ENCODE results near the gene ROR1.

ROR1 gene

DNA sequence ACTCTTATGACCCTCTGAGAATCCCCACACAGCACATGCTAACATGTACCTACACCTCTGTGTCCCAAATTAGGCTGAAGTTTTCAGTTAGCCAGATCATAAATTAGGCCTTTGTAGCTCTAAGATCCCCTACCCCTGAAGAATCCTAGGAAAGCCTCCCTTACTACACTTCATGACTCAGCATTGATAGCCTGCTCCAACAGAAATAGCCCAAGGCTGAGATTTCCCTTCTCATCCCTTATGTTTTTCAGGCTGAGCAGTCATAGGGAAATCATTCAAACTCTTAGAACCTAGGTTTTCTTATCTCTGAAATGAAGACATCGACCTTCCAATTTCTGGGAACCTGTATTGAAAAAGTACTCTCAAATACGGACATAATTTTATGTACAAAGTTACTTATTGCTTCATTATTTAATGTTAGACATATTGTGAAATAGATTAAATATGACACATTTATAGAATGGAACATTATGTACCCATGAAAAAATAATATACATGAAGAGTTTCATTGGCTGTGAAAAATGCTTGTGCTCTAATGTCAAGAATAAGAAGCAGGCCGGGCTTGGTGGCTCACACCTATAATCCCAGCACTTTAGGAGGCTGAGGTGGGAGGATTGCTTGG is 307.2 kb downstream of the ROR1 start:
- TF ChIP-seq, protein P1, sequence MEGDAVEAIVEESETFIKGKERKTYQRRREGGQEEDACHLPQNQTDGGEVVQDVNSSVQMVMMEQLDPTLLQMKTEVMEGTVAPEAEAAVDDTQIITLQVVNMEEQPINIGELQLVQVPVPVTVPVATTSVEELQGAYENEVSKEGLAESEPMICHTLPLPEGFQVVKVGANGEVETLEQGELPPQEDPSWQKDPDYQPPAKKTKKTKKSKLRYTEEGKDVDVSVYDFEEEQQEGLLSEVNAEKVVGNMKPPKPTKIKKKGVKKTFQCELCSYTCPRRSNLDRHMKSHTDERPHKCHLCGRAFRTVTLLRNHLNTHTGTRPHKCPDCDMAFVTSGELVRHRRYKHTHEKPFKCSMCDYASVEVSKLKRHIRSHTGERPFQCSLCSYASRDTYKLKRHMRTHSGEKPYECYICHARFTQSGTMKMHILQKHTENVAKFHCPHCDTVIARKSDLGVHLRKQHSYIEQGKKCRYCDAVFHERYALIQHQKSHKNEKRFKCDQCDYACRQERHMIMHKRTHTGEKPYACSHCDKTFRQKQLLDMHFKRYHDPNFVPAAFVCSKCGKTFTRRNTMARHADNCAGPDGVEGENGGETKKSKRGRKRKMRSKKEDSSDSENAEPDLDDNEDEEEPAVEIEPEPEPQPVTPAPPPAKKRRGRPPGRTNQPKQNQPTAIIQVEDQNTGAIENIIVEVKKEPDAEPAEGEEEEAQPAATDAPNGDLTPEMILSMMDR (IDR thresholded peaks at IDR 0.05), result no peak

DNA sequence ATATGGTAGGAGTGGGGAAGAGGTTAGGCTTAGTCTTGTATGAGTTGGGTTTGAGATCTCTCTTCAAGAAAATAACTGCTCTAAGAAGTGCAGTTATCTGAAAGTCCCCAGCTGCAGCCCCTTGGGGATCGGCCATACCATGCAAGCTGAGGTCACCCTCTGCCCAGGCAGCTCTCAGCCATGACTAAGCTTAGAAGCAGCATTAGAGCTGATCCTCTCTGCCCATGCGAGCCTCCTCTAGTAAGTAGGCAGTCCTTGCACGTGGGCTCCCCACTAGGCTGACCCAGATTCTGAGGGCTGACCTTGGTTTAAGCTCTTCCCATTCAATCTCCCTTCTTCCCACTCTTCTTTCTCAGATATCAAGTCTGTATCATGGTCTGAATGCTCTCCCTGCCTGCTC is 308.6 kb downstream of the ROR1 start:
- TF ChIP-seq, protein P1 (IDR thresholded peaks at IDR 0.05), result no peak

DNA sequence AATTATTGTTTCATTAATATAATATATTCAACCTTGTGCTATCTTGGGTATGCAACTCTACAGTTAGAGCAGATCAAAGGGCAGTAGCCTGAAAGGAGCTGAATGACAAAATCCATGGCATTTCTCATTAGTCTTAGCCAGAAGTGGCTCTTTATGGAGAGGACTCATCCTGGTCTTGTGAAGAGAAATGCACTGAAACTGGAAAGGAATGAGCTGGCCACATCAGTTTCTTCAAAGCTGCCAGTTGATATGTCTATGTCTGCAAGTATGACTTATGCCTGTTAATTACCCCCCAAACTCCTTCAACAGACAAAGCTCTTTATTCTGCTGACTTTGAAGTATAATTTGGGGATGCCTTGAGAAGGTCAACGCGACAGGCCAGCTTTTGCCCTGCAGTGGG is 310.6 kb downstream of the ROR1 start:
- TF ChIP-seq, protein P1 (IDR thresholded peaks at IDR 0.05), result no peak

DNA sequence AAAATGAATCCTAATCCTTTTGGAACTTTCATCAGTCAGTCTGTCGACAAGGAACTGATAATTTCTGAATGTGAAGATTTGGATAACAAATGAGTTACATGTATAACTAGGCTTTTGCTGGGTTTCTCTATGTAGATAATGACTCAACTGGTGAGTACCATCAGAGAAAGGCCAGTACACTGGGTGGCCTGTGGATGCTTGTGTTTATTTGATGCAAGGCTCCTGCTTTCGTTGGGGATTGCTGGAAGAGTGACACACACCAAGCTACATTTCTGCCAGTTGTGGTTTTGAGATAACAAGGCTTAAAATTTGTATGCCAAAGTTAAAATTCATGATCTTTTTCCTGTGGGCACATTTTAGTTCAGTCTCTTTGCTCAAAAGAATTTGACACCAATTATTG is 314.0 kb downstream of the ROR1 start:
- TF ChIP-seq, protein P1 (IDR thresholded peaks at IDR 0.05), result no peak

DNA sequence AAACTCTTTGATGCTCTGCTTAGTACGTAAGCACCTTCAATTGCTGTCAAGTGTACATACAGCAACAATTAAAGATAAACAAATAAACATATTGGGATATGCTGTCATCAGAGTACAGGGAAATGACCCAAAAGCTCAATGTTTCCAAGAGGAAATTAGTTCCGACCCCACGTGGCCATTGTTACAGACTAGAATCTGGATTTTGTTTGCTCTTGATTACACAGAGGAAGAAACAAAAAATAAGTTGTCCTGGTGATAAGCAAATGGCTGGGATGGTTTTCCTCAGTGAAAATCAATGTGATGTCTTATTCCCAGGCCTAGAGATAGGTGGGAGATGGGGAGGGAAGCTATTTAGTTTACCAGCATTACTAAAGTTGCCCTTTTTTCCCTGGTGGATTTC is 316.6 kb downstream of the ROR1 start:
- TF ChIP-seq, protein P1 (IDR thresholded peaks at IDR 0.05), result no peak

DNA sequence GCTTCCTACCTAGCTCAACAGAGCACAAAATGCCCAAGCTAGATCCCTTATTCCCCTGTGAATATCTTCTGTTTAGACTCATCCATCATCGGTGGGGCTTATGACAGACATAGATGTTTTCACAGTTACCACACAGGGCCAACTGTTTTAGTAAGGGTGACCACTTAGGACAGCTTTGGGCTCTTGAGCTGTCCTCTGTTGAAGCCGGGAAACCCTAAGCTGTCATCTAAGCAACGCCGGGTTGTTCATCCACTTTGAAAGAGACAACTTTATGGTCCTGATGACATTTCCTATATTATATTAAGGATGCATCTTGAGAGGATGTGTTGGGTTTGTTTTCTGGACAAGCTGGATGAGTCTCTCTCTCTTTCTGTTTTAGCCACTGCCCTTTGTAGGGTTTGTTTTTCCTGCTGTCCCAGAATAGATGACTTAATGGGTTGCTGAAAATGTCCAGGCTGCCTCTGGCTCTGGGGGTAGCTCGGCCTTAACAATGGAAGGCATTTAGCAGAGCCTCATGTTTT is 319.1 kb downstream of the ROR1 start:
- TF ChIP-seq, protein P1 (IDR thresholded peaks at IDR 0.05), result no peak

DNA sequence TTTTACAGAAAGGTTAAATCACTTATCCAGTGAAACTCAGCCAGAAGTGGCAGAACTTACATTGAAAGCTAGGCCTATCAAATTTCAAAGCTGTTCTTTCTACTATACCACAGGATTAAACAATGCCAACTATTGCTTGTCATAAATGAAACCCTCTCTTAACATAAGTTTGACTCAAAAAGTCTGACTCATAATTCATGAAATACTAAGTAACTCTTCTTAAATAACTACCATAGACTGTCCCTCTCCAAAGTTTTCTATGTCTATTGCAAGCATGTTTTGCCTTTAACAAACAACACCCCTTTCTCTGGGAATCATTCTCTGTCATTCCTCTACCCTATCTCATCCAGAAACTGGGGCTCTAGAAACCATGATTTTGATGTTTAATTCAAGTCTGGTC is 320.1 kb downstream of the ROR1 start:
- TF ChIP-seq, protein P1 (IDR thresholded peaks at IDR 0.05), result no peak

DNA sequence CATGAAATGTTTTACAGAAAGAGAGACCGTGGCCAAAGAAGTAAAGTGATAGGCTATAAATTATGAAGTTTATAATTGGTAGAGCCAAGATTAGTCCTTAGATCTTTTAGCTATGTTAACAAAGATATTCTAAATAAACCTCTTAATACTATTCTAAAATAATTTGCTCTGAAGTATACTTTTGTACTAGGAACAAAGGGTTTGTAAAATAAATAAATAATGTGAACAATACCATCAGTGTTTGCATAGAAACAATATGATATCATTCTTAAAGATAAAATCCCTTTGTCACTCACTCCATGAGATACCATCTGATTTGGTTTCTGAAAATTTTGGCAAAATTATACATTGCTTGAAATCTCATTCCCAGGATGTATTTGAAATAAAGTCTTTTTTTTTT is 322.0 kb downstream of the ROR1 start:
- TF ChIP-seq, protein P1 (IDR thresholded peaks at IDR 0.05), result no peak

Data from LNCAP (cell line).